ENCODE measurements around the gene STX5.

DNA sequence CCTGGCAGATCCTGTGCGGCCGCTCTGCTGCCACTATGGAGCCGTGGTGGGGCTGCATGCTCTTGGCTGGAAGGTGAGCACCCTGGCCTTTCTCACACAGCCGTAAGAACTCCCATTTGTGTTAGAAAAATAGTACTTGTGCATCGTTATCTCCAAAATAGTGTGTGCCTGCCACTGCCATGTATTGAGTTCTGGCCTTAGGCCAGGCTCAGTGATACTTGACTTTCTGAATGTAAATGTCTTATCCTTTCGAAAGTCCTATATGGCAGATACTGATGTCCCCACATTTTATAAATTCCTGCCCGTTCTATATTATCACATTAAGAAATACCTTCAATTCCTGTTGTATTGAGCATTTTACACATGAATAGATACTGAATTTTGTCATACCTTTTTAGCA lies 49.1 kb downstream of the STX5 start:
- TF ChIP-seq, protein P1, sequence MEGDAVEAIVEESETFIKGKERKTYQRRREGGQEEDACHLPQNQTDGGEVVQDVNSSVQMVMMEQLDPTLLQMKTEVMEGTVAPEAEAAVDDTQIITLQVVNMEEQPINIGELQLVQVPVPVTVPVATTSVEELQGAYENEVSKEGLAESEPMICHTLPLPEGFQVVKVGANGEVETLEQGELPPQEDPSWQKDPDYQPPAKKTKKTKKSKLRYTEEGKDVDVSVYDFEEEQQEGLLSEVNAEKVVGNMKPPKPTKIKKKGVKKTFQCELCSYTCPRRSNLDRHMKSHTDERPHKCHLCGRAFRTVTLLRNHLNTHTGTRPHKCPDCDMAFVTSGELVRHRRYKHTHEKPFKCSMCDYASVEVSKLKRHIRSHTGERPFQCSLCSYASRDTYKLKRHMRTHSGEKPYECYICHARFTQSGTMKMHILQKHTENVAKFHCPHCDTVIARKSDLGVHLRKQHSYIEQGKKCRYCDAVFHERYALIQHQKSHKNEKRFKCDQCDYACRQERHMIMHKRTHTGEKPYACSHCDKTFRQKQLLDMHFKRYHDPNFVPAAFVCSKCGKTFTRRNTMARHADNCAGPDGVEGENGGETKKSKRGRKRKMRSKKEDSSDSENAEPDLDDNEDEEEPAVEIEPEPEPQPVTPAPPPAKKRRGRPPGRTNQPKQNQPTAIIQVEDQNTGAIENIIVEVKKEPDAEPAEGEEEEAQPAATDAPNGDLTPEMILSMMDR (IDR thresholded peaks at IDR 0.05): no peak
- no peak for TF ChIP-seq POLR2A (IDR thresholded peaks at IDR 0.05)

All from body of pancreas (tissue), 4 donors.